KMS-11 (cell line): ENCODE results near the gene KLHL25.

Experiments used
- H2AFZ ChIP-seq: fragments of 200-600 bp; sonication (generic); 2 replicates; pipeline ENCODE4 v1.6.1; 2016; ENCODE audit warnings: antibody characterized with exemption, mixed run types, low read depth
- H3K27ac ChIP-seq: fragments of 200-600 bp; sonication (generic); 2 replicates; pipeline ENCODE4 v1.6.1; 2016; ENCODE audit warnings: mild to moderate bottlenecking, mixed run types
- H3K27me3 ChIP-seq: fragments of 200-600 bp; sonication (generic); 2 replicates; pipeline ENCODE4 v1.6.1; 2017; ENCODE audit warnings: mild to moderate bottlenecking, low read depth, mixed run types, moderate library complexity; ENCODE audit not compliant: insufficient read depth
- H3K36me3 ChIP-seq: fragments of 200-600 bp; sonication (generic); 2 replicates; pipeline ENCODE4 v1.6.1; 2017; ENCODE audit warnings: mild to moderate bottlenecking, mixed run types; ENCODE audit not compliant: insufficient read depth
- H3K4me1 ChIP-seq: fragments of 200-600 bp; sonication (generic); 2 replicates; pipeline ENCODE4 v1.6.1; 2016; ENCODE audit warnings: mild to moderate bottlenecking, low read depth, mixed run types; ENCODE audit not compliant: poor library complexity, severe bottlenecking
- H3K4me2 ChIP-seq: fragments of 200-600 bp; sonication (generic); 2 replicates; pipeline ENCODE4 v1.7.0; 2016; ENCODE audit warnings: mild to moderate bottlenecking, mixed run types
- H3K4me3 ChIP-seq: fragments of 200-600 bp; sonication (generic); IDR thresholded peaks from 2 replicates; pipeline ENCODE4 v1.6.1; 2017; ENCODE audit warnings: low read depth, low read length, mixed read lengths; ENCODE audit not compliant: insufficient read depth
- H3K79me2 ChIP-seq: fragments of 200-600 bp; sonication (generic); 2 replicates; pipeline ENCODE4 v1.6.1; 2016; ENCODE audit warnings: low read depth, mixed run types; ENCODE audit not compliant: insufficient read depth
- H3K9ac ChIP-seq: fragments of 200-600 bp; sonication (generic); 2 replicates; pipeline ENCODE4 v1.6.1; 2016; ENCODE audit warnings: mild to moderate bottlenecking, mixed run types
- H4K20me1 ChIP-seq: fragments of 200-600 bp; sonication (generic); 2 replicates; pipeline ENCODE4 v1.6.1; 2016; ENCODE audit warnings: mild to moderate bottlenecking, mixed run types; ENCODE audit not compliant: insufficient read depth
- CTCF ChIP-seq: fragments of 200-600 bp; sonication (generic); conservative IDR thresholded peaks from 2 replicates; pipeline ENCODE4 v1.6.1; 2017; ENCODE audit warnings: low read depth, mild to moderate bottlenecking, antibody characterized with exemption, low read length, moderate library complexity, mixed read lengths

The KLHL25 gene

GRCh38 chr15:85737061-85737460 is 57.7 kb downstream of the KLHL25 start:
- Histone ChIP-seq H3K79me2 (no peaks in the 10 kb centered on the region), H2AFZ (no peak overlapping the region), H3K27ac (no peak overlapping the region), H3K36me3 (no peaks in the 10 kb centered on the region), H4K20me1 (no peaks in the 10 kb centered on the region), H3K27me3 (no peaks in the 10 kb centered on the region), H3K9ac (no peak overlapping the region), H3K4me3 (no peak overlapping the region), H3K4me1 (no peaks in the 10 kb centered on the region), H3K4me2 (no peak overlapping the region)
- TF ChIP-seq CTCF = no peak

- Histone ChIP-seq H3K9ac (no peak overlapping the region), H3K4me1 (peaks cover 6% of the 10 kb centered on the region), H3K27me3 (no peaks in the 10 kb centered on the region), H3K4me2 (no peak overlapping the region), H2AFZ (no peak overlapping the region), H3K79me2 (no peaks in the 10 kb centered on the region), H4K20me1 (no peaks in the 10 kb centered on the region), H3K4me3 (no peak overlapping the region), H3K36me3 (no peaks in the 10 kb centered on the region), H3K27ac (no peak overlapping the region)
- no peak for TF ChIP-seq CTCF
Observed at GRCh38 chr15:85733416-85733815, 61.3 kb downstream of the KLHL25 start.

DNA sequence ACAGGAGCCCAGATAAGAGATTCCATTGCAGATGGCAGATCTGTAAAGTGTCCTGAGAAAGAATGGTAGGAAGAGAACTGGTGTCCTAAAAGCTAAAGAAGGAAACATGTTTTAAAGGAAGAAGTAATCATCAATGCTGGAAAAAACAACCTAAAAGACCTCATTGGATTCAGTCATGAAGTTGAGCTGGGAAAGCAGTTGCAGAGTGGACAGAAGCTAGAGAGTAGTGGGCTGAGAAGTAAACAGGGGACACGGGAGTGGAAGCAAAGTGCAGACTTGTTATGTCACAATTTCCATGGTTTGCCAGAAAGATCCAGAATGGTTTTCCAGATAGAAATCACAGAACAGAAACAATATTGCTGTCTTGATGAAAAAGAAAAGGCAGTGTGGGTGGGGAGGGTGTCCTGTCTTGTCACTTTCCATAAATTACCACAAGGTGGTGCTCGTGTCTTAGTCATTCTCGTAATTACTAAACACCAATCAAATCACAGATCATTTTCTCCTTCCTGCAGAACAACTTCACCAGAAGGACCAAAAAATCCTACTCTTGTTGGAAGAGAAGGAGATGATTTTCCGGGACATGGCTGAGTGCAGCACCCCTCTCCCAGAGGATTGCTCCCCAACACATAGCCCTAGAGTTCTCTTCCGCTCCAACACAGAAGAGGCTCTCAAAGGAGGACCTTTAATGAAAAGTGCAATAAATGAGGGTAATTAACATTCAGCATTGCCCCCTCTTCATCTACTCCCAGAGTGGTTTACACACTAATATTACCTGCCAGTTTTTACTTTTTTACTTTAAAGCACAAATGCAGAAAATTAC is 64.5 kb downstream of the KLHL25 start:
- peaks cover 6% of the 10 kb centered on the region for H3K4me1 ChIP-seq
- H3K4me3 ChIP-seq = no peak overlapping the region
- peak; percentile 79 for TF ChIP-seq CTCF
- no peaks in the 10 kb centered on the region for H4K20me1 ChIP-seq
- no peak overlapping the region for H3K27ac ChIP-seq
- no peaks in the 10 kb centered on the region for H3K79me2 ChIP-seq
- H3K4me2 ChIP-seq = no peak overlapping the region
- no peak overlapping the region for H2AFZ ChIP-seq
- no peaks in the 10 kb centered on the region for H3K36me3 ChIP-seq
- no peaks in the 10 kb centered on the region for H3K27me3 ChIP-seq
- H3K9ac ChIP-seq = no peak overlapping the region

DNA sequence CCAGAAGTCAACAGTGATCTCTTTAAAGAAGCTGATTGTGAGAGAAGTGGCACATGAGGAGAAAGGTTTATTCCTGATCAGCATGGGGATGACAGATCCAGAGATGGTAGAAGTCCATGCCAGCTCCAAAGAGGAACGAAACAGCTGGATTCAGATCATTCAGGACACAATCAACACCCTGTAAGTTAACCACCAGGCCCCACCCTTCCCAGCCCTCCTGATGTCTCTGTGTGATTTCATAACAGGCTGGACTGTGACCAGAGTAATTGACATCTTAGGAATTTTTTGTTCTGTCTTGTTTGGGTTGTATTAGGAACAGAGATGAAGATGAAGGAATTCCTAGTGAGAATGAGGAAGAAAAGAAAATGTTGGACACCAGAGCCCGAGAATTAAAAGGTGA is 67.7 kb downstream of the KLHL25 start:
- no peaks in the 10 kb centered on the region for H4K20me1 ChIP-seq
- H3K27me3 ChIP-seq = no peaks in the 10 kb centered on the region
- H3K79me2 ChIP-seq = no peaks in the 10 kb centered on the region
- no peak overlapping the region for H3K4me2 ChIP-seq
- no peak for TF ChIP-seq CTCF
- H3K36me3 ChIP-seq = no peaks in the 10 kb centered on the region
- H3K9ac ChIP-seq = no peak overlapping the region
- H3K27ac ChIP-seq = no peak overlapping the region
- peaks cover 6% of the 10 kb centered on the region for H3K4me1 ChIP-seq
- no peak overlapping the region for H2AFZ ChIP-seq
- H3K4me3 ChIP-seq = no peak overlapping the region
